IPS-18a (cell line): ENCODE data around the gene SIPA1L3.
A peak's percentile ranks its signal among the peaks of the same experiment; 100 is the strongest.

Source experiments
- H3K27ac ChIP-seq: one replicate; pipeline ENCODE4 v1.5.1; 2013; ENCODE audit warnings: low read length
- H3K27me3 ChIP-seq: one replicate; pipeline ENCODE4 v1.6.1; 2013; ENCODE audit warnings: mild to moderate bottlenecking, low read length; ENCODE audit not compliant: control insufficient read depth, insufficient read depth
- H3K36me3 ChIP-seq: one replicate; pipeline ENCODE4 v1.6.1; 2013; ENCODE audit warnings: low read depth, low read length; ENCODE audit not compliant: control insufficient read depth
- H3K4me1 ChIP-seq: one replicate; pipeline ENCODE4 v1.6.1; 2013; ENCODE audit warnings: low read depth, low read length; ENCODE audit not compliant: control insufficient read depth
- H3K4me3 ChIP-seq: one replicate; pipeline ENCODE4 v1.5.1; 2013; ENCODE audit warnings: low read length
- H3K9ac ChIP-seq: one replicate; pipeline ENCODE4 v1.6.1; 2013; ENCODE audit warnings: mild to moderate bottlenecking, low read length, moderate library complexity
- H3K9me3 ChIP-seq: one replicate; pipeline ENCODE4 v1.6.1; 2013; ENCODE audit warnings: low read depth, low read length; ENCODE audit not compliant: control insufficient read depth

Gene SIPA1L3

GRCh38 chr19:38231918-38232317, 324.9 kb downstream of the SIPA1L3 start:
- no peaks in the 10 kb centered on the region for H3K27me3 ChIP-seq
- peaks cover 9% of the 10 kb centered on the region for H3K4me1 ChIP-seq
- H3K36me3 ChIP-seq = no peaks in the 10 kb centered on the region
- H3K4me3 ChIP-seq = no peak overlapping the region
- H3K27ac ChIP-seq = no peak overlapping the region
- no peak overlapping the region for H3K9ac ChIP-seq
- H3K9me3 ChIP-seq = no peaks in the 10 kb centered on the region

- no peak overlapping the region for H3K4me3 ChIP-seq
- no peaks in the 10 kb centered on the region for H3K9me3 ChIP-seq
- no peak overlapping the region for H3K27ac ChIP-seq
- H3K36me3 ChIP-seq = no peaks in the 10 kb centered on the region
- no peak overlapping the region for H3K9ac ChIP-seq
- no peaks in the 10 kb centered on the region for H3K4me1 ChIP-seq
- no peaks in the 10 kb centered on the region for H3K27me3 ChIP-seq
These were observed 326.8 kb downstream of the SIPA1L3 start for GRCh38 chr19:38233740-38234251.

- no peaks in the 10 kb centered on the region for H3K4me1 ChIP-seq
- H3K9me3 ChIP-seq = no peaks in the 10 kb centered on the region
- H3K27me3 ChIP-seq = no peaks in the 10 kb centered on the region
- H3K27ac ChIP-seq = no peak overlapping the region
- no peak overlapping the region for H3K4me3 ChIP-seq
- no peak overlapping the region for H3K9ac ChIP-seq
- H3K36me3 ChIP-seq = no peaks in the 10 kb centered on the region
These were observed 327.6 kb downstream of the SIPA1L3 start for GRCh38 chr19:38234615-38235014.

GRCh38 chr19:38239816-38240215, 332.8 kb downstream of the SIPA1L3 start:
- Histone ChIP-seq H3K9me3 (no peaks in the 10 kb centered on the region), H3K27me3 (peaks cover 9% of the 10 kb centered on the region), H3K9ac (no peak overlapping the region), H3K4me3 (no peak overlapping the region), H3K27ac (no peak overlapping the region), H3K4me1 (no peaks in the 10 kb centered on the region), H3K36me3 (no peaks in the 10 kb centered on the region)

GRCh38 chr19:38243279-38243673, 336.3 kb downstream of the SIPA1L3 start:
- H3K27ac ChIP-seq = no peak overlapping the region
- no peaks in the 10 kb centered on the region for H3K36me3 ChIP-seq
- H3K4me1 ChIP-seq = no peaks in the 10 kb centered on the region
- no peak overlapping the region for H3K9ac ChIP-seq
- H3K4me3 ChIP-seq = no peak overlapping the region
- H3K9me3 ChIP-seq = no peaks in the 10 kb centered on the region
- peaks cover 9% of the 10 kb centered on the region for H3K27me3 ChIP-seq

GRCh38 chr19:38245826-38246498, 339.0 kb downstream of the SIPA1L3 start:
- Histone ChIP-seq H3K27ac (no peak overlapping the region), H3K4me1 (peaks cover 7% of the 10 kb centered on the region), H3K9me3 (no peaks in the 10 kb centered on the region), H3K36me3 (no peaks in the 10 kb centered on the region), H3K27me3 (peaks cover 9% of the 10 kb centered on the region), H3K9ac (no peak overlapping the region), H3K4me3 (no peak overlapping the region)

GRCh38 chr19:38247126-38247525, 340.1 kb downstream of the SIPA1L3 start:
- H3K4me3 ChIP-seq = no peak overlapping the region
- peaks cover 17% of the 10 kb centered on the region for H3K4me1 ChIP-seq
- H3K9ac ChIP-seq = no peak overlapping the region
- H3K36me3 ChIP-seq = no peaks in the 10 kb centered on the region
- no peak overlapping the region for H3K27ac ChIP-seq
- H3K9me3 ChIP-seq = no peaks in the 10 kb centered on the region
- peaks cover 9% of the 10 kb centered on the region for H3K27me3 ChIP-seq

- no peak overlapping the region for H3K27ac ChIP-seq
- no peaks in the 10 kb centered on the region for H3K9me3 ChIP-seq
- H3K4me3 ChIP-seq = no peak overlapping the region
- H3K27me3 ChIP-seq = peaks cover 9% of the 10 kb centered on the region
- H3K9ac ChIP-seq = no peak overlapping the region
- H3K4me1 ChIP-seq = peaks cover 23% of the 10 kb centered on the region
- H3K36me3 ChIP-seq = no peaks in the 10 kb centered on the region
These were observed 340.8 kb downstream of the SIPA1L3 start for GRCh38 chr19:38247734-38248268.

- Histone ChIP-seq H3K9me3 (no peaks in the 10 kb centered on the region), H3K9ac (no peak overlapping the region), H3K27ac (no peak overlapping the region), H3K27me3 (peaks cover 9% of the 10 kb centered on the region), H3K4me1 (peaks cover 28% of the 10 kb centered on the region), H3K4me3 (no peak overlapping the region), H3K36me3 (no peaks in the 10 kb centered on the region)
These were observed 341.4 kb downstream of the SIPA1L3 start for GRCh38 chr19:38248421-38248820.

GRCh38 chr19:38250428-38250820, 343.4 kb downstream of the SIPA1L3 start:
- H3K9ac ChIP-seq = no peak overlapping the region

GRCh38 chr19:38250821-38251563, 344.0 kb downstream of the SIPA1L3 start:
- Histone ChIP-seq H3K9ac (peak overlapping the region; percentile 17), H3K9me3 (no peaks in the 10 kb centered on the region), H3K36me3 (no peaks in the 10 kb centered on the region), H3K27ac (no peak overlapping the region), H3K4me3 (peak overlapping the region; percentile 44), H3K4me1 (peaks cover 31% of the 10 kb centered on the region), H3K27me3 (peaks cover 11% of the 10 kb centered on the region)

More at GRCh38 chr19:38250428-38250820, 343.4 kb downstream of the SIPA1L3 start:
- peaks cover 5% of the 10 kb centered on the region for H3K27me3 ChIP-seq
- peaks cover 31% of the 10 kb centered on the region for H3K4me1 ChIP-seq
- H3K4me3 ChIP-seq = peak overlapping the region; percentile 30
- H3K9me3 ChIP-seq = no peaks in the 10 kb centered on the region
- H3K27ac ChIP-seq = no peak overlapping the region
- H3K36me3 ChIP-seq = no peaks in the 10 kb centered on the region
